ENCODE results near the gene CHAC2.

DNA sequence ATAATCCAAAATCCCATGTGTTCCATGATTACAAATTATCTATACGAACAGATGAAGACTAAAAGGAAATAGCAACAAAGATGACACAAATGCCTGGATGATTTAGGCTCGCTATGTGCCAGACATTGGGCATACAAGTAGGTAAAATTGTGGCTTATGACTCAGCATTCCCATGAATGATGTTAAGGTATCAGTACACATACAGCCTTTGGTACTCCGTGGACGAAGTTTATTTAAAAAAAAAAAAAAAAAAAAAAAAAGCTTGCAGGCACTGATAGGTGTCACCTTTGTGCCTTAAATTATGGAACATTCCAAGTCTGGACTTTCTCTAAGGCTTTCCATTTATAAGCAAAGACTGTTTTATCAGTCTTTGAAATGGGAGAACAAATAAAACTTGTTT, 2.7 kb downstream of the CHAC2 start:
- no peak for TF ChIP-seq TP53 (CRISPR knock-in tag; IDR thresholded peaks at IDR 0.05)
- no peak for TF ChIP-seq JUN (CRISPR knock-in tag; IDR thresholded peaks at IDR 0.05)
- TF ChIP-seq, protein P1, sequence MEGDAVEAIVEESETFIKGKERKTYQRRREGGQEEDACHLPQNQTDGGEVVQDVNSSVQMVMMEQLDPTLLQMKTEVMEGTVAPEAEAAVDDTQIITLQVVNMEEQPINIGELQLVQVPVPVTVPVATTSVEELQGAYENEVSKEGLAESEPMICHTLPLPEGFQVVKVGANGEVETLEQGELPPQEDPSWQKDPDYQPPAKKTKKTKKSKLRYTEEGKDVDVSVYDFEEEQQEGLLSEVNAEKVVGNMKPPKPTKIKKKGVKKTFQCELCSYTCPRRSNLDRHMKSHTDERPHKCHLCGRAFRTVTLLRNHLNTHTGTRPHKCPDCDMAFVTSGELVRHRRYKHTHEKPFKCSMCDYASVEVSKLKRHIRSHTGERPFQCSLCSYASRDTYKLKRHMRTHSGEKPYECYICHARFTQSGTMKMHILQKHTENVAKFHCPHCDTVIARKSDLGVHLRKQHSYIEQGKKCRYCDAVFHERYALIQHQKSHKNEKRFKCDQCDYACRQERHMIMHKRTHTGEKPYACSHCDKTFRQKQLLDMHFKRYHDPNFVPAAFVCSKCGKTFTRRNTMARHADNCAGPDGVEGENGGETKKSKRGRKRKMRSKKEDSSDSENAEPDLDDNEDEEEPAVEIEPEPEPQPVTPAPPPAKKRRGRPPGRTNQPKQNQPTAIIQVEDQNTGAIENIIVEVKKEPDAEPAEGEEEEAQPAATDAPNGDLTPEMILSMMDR (IDR thresholded peaks at IDR 0.05) = no peak
- TF ChIP-seq, protein P2, sequence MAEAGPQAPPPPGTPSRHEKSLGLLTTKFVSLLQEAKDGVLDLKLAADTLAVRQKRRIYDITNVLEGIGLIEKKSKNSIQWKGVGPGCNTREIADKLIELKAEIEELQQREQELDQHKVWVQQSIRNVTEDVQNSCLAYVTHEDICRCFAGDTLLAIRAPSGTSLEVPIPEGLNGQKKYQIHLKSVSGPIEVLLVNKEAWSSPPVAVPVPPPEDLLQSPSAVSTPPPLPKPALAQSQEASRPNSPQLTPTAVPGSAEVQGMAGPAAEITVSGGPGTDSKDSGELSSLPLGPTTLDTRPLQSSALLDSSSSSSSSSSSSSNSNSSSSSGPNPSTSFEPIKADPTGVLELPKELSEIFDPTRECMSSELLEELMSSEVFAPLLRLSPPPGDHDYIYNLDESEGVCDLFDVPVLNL (CRISPR knock-in tag; IDR thresholded peaks at IDR 0.05; ENCODE audit: borderline replicate concordance, low read depth) = no peak
- TF ChIP-seq, protein P3, sequence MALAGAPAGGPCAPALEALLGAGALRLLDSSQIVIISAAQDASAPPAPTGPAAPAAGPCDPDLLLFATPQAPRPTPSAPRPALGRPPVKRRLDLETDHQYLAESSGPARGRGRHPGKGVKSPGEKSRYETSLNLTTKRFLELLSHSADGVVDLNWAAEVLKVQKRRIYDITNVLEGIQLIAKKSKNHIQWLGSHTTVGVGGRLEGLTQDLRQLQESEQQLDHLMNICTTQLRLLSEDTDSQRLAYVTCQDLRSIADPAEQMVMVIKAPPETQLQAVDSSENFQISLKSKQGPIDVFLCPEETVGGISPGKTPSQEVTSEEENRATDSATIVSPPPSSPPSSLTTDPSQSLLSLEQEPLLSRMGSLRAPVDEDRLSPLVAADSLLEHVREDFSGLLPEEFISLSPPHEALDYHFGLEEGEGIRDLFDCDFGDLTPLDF (CRISPR knock-in tag; IDR thresholded peaks at IDR 0.05) = no peak
- TF ChIP-seq, protein P4, sequence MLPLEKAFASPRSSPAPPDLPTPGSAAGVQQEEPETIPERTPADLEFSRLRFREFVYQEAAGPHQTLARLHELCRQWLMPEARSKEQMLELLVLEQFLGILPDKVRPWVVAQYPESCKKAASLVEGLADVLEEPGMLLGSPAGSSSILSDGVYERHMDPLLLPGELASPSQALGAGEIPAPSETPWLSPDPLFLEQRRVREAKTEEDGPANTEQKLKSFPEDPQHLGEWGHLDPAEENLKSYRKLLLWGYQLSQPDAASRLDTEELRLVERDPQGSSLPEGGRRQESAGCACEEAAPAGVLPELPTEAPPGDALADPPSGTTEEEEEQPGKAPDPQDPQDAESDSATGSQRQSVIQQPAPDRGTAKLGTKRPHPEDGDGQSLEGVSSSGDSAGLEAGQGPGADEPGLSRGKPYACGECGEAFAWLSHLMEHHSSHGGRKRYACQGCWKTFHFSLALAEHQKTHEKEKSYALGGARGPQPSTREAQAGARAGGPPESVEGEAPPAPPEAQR (CRISPR knock-in tag; IDR thresholded peaks at IDR 0.05) = no peak
- TF ChIP-seq, protein P5, sequence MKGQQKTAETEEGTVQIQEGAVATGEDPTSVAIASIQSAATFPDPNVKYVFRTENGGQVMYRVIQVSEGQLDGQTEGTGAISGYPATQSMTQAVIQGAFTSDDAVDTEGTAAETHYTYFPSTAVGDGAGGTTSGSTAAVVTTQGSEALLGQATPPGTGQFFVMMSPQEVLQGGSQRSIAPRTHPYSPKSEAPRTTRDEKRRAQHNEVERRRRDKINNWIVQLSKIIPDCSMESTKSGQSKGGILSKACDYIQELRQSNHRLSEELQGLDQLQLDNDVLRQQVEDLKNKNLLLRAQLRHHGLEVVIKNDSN (CRISPR knock-in tag; IDR thresholded peaks at IDR 0.05) = no peak
- TF ChIP-seq, protein P6, sequence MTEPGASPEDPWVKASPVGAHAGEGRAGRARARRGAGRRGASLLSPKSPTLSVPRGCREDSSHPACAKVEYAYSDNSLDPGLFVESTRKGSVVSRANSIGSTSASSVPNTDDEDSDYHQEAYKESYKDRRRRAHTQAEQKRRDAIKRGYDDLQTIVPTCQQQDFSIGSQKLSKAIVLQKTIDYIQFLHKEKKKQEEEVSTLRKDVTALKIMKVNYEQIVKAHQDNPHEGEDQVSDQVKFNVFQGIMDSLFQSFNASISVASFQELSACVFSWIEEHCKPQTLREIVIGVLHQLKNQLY (CRISPR knock-in tag; IDR thresholded peaks at IDR 0.05) = no peak
